Left colon (tissue), 2 donors: ENCODE measurements around the gene RPL13. TPM values are rescaled to one million over a fixed set of nuclear protein-coding genes. Genes with fewer than 3 reads are reported as not detected.
A peak's percentile ranks its signal among the peaks of the same experiment; 100 is the strongest.
"Not testable (repeated sequence)": the region's sequence is repeated elsewhere in the genome, so short reads cannot be mapped to it uniquely, and the experiment has no call there.

Experiments used
- ATAC-seq: fragments of 200-7000 bp; cut with Tn5 transposase; one replicate; pipeline ENCODE4 v1.9.1; 2020; ENCODE audit warnings: mild to moderate bottlenecking, moderate library complexity
- DNase-seq, 2 donors: peaks; one replicate each; pipeline ENCODE4 v3.0.0-alpha.2; 2020
- intact Hi-C, 2 donors: fragments of 100-400 bp; cut with DNase I in 1 of 2; cut with micrococcal nuclease in 1 of 2; formaldehyde crosslinking; loops; one replicate each; pipeline versions ENCODE4 v1.11.2 to v1.14.0; 2022; cut with DNase I, micrococcal nuclease
- total RNA-seq, 2 donors: library from RNA; stranded (reverse); fragmentation: NEBNext Ultra II Directional; extraction: Animal tissue kit (Norgen Biotek cat#: 25700); gene quantifications; one replicate each; pipeline ENCODE4 v1.2.1, GENCODE V29; 2021
- donor health status: DM: no; HTN: no; CAD: no.
- donor health status: DM: yes; HTN: yes; CAD: no.

Gene RPL13
- total RNA-seq, 2 donors from 2014 or later: 1,613 to 1,684 TPM

DNA sequence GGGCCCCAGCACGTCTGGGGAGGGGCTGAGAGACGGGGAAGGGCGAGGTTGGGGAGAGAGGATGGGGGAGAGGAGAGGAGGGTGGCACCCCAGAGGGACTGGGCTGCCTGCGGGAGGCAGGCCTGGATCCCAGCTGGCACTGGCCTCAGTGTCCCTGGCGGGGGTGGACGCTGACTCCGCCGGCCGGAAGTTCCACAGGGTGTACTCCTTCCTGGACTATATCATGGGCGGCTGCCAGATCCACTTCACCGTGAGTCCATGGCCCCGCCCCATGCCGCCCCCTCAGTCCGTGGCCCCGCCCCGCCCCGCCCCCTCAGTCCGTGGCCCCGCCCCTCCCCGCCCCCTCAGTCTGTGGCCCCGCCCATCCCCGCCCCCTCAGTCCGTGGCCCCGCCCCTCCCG lies 26.4 kb downstream of the RPL13 start:
- ATAC-seq (peak; percentile 58), DNase-seq (peak in 1 of 2 donors; percentile 59)
- intact Hi-C loops: no loop called here

DNA sequence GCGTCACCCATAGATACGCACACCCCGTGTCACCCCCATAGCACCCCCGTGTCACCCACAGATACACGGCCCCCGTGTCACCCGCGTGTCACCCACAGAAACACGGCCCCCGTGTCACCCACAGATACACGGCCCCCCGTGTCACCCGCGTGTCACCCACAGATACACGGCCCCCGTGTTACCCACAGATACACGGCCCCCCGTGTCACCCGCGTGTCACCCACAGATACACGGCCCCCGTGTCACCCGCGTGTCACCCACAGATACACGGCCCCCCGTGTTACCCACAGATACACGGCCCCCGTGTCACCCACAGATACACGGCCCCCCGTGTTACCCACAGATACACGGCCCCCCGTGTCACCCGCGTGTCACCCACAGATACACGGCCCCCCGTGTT lies 27.2 kb downstream of the RPL13 start:
- DNase-seq, intact Hi-C loops, ATAC-seq: not testable (repeated sequence)

DNA sequence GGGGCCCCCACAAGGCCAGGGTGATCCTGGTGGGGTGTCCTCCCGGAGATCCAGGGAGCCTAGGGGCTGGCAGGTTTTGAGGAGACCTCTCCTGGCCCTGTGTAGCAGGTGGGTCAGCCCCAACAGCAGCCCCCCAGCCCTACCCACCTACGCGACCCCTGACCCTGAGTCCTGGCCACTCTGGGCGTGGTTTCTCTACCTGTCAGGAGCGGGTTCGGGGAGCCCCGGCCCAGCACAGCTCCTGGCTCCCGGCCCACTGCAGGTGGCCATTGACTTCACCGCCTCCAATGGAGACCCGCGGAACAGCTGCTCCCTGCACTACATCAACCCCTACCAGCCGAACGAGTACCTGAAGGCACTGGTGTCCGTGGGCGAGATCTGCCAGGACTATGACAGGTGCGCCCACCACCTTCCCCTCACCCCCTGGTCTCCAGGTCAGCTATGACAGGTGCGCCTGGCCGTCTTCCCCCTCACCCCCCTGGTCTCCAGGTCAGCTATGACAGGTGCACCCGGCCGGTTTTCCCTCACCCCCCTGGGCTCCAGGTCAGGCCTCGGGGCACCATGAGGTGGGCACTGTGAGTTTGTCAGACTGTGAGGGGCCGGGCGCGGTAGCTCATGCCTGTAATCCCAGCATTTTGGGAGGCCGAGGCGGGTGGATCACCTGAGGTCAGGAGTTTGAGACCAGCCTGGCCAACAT lies 28.1 kb downstream of the RPL13 start:
- no peak for DNase-seq
- intact Hi-C loops: no loop called here
- ATAC-seq: no peak

DNA sequence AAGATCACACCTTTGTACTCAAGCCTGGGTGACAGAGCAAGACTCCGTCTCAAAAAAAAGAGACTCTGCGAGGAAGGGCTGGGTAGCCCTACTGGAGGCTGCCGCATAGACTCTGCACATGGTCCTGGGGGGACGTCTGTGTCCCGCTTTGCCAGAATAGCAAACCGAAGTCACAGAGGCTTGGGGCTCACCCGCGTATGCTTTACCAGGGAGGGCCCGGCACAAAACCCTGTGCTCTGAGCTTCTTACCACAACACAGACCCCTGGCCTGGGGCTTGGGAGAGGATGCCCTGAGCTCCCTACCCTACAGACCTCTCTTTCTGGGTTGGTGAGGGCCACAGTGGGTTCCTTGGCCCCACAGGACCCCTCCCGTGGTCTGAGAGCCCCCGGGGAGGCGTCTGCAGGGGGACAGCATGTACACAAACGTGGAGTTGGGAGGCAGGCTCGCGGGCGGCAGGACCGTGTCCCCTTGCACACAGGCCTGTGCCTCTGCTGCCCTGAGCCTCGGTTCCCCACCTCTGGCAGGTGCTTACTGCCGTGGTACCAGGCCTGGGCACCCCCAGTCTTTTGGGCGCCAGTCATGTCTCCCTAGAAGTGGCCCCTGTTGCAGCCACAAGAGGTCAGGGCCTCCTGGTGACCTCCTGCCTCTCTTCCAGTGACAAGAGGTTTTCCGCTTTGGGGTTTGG lies 28.9 kb downstream of the RPL13 start:
- DNase-seq (no peak), ATAC-seq (no peak)
- intact Hi-C loops: no loop called here

DNA sequence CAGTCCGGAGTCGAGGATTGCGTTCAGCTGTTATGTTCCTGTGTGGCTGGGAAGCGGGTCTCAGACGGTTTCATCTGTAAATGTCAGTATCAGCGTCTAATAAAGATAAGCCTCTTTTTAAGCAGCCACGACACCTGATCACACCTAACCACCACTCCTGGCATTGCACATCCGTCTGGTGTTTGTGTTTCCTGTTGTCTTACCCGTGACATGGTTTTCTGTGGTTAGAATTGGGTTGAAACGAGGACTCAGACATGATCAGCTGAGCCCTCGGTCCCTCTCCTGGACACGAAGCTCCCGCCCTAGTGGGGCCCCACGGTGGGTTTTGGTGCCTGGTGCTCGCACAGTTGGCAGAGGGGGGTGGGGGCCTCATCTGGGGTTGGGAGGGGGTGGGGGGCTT lies 33.4 kb downstream of the RPL13 start:
- intact Hi-C loops: no loop called here
- DNase-seq (no peak), ATAC-seq (no peak)

DNA sequence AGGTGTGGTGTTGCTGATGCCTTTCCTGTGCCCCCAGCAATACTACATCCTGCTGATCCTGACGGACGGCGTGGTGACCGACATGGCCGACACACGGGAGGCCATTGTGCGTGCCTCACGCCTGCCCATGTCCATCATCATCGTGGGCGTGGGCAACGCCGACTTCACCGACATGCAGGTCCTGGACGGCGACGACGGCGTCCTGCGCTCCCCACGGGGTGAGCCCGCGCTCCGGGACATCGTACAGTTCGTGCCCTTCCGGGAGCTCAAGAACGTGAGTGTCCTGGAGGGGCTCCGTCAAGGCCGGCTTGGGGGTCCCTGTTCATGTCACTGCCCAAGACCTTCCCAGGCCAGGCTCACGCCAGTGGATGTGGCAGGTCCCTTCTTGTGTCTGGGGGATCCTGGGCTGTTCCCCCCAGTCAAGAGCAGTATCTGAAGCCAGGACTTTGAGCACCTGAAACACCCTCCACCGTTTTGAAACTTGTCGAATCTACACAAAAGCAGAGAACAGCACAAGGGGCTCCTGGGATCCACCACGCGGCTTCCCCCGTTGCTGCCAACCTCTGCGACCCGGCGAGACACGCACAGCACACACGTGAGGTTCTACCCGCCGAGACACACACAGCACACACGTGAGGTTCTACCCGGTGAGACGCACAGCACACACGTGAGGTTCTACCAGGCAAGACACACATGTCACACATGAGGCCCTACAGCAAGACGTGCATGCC lies 35.0 kb downstream of the RPL13 start:
- intact Hi-C loops: no loop called here
- ATAC-seq (no peak), DNase-seq (no peak)

DNA sequence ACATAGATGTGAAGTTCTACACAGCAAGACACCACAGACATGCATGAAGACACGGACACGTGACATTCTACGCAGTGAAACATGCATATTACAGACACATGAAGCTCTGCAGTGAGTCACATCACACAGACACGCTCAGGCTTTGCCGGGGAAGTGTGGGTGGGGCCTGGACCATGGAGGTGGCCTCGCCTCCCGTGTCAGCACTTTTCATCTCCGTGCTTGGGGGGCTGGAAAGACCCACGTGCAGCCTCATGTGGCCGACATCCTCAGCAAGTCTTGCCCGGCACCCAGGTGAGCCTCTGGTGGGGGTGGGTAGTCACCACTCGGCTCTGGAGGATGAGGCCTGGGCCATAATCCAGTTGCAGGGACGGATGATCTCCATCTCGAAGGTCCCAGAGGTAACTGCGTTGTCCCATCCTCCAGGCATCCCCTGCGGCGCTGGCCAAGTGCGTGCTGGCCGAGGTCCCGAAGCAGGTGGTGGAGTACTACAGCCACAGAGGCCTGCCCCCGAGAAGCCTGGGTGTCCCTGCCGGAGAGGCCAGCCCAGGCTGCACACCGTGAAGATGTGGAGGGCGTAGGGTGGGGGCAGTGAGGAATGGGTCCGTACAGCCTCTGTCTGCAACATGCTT lies 35.7 kb downstream of the RPL13 start:
- ATAC-seq: no peak
- intact Hi-C loops: no loop called here
- DNase-seq: no peak

DNA sequence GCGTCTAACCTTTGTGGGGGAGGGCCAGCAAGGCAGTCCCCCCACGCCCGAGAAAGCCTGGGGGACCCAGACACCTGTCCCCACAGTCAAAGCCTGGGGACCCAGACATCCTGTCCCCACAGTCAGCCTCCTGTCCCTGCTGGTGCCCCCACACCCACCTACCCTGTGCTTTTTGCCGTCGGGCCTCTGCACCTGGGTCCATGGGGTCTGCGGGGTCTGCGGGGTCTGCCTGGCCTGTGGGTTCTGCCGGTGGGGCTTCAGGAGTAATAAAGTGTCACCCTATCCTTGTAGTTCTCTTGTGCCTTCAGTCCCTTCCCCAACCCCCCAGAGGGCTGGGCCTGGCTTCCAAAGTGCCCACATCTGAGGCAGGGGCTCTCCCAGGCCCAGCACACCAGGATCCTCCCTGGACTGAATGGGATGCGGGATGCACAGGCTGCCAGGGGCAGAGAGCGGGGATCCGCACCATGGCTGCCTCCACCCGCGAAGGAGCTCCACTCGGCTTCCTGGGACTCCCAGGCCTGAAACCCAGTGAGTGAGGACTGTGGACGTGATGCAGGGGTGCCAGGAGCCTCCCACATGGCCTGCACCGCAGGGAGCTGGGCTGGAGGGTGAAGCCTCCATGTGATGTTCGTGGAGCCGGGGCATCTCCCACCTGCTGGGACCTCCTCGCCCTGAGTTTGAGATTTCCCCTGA lies 36.6 kb downstream of the RPL13 start:
- no peak for ATAC-seq
- intact Hi-C loops: no loop called here

DNA sequence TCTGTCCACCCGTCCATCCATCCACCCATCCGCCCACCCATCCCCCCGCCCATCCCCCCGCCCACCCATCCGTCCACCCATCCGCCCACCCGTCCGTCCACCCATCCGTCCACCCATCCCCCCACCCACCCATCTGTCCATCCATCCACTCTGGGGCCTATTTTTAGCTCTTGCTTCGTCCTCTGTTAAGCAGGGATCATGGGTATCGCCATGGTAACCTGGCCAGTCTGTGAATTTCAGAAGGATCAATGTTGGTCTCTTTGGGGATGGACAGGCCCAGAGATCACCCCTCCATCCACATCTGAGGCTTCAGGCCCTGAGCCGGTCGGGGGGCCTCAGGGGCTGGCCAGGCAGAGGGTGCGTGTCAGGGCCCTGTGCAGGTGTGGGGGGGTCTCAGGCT lies 37.7 kb downstream of the RPL13 start:
- ATAC-seq (no peak), DNase-seq (no peak)
- intact Hi-C loops: no loop called here

More for the DNA sequence above, 36.6 kb downstream of the RPL13 start:
- DNase-seq: no peak

DNA sequence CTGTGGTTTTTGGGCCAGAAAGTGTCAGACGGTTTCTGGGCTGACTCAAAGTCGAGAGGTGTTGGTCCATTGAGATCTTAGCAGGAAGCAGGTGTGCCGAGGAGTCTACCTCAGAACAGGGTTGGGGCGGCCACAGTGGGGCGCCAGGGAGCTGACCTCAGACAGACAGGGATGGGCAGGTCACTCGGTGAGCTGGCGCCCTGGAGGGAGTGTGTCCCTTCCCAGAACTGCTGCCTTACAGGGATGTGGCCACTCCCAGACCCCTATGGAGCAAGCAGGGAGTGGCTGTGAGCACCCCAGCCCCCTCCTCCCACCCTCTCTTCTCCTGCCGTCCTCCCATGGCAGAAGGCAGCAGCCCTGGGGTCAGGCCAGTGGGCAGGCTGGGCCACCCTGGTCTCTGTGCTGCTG lies 39.0 kb downstream of the RPL13 start:
- intact Hi-C loops: no loop called here
- peak in 1 of 2 donors; percentile 66 for DNase-seq
- peak; percentile 86 for ATAC-seq

DNA sequence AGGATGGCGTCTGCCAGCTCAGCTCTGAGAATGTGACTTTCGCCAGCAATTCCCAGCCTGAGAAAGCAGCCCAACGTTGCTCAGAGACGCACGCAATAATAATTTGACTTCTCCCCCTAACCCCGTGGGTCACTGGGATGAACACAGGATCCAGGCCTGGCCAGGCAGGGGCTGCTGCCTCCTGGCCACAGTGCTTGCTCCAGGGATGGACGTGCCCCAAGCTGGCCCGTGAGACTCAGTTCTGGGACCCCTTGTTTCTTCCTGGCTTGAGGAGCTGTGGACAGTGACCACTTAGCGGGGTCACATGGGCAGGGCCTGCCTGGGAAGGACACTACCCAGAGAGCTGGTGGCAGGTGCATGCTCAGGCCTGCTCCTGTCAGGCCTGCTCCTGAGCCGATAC lies 39.4 kb downstream of the RPL13 start:
- no peak for ATAC-seq
- intact Hi-C loops: no loop called here
- DNase-seq: no peak

DNA sequence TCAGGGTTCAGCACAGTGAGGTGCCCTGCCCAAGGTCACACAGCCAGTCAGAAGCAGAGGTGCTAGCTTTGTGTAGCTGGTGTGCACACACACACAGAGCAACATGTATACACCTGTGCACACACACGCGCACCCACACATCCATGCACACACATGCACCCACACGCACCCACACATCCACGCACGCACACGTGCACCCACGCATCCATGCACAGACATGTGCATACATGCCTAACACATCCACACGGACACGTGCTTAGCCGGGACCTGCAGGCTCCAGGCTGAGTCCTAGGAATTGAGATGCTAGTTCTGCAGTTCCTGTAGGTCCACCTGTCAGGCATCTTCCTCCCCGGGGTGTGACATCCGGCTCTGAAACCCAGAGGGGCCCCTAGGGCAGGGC lies 39.9 kb downstream of the RPL13 start:
- ATAC-seq (peak; percentile 11), DNase-seq (no peak)
- intact Hi-C loops: no loop called here

DNA sequence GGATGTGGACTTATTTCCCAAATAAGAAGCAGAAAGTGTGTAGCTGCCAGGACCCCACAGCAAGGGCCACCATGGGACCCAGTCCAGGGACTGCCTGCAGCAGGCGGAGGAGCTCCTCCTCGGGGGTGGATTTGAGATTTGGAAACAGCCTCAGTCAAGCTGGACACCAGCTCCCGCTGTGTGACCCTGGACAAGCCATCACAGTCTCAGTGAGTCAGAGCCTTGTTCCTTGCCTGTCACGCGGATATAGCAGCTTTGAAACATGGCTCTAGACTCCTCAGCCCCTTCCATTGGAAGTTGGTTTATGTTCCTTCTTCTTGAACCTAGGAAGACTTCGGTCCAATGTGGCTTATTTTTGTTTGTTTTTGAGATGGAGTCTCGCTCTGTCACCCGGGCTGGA lies 40.5 kb downstream of the RPL13 start:
- DNase-seq (no peak), ATAC-seq (no peak)
- intact Hi-C loops: no loop called here

DNA sequence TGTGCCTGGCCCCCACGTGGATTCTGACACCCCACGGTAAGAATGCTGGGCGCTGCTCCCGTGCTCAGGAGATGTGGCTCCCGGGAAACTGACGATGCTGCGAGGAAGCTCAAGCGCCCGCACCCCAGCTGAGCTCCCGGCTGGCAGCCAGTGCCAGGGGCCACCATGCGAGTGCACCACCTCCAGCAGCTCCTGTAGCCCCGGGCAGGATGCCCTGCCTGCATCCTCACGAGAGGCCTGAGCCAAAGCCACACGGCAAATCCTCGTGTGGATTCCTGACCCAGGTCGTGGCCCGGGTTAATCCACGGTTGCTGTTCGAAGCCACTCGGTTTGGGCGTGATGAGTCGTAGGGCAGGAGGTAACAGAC lies 41.4 kb downstream of the RPL13 start:
- intact Hi-C loops: no loop called here
- DNase-seq: no peak
- ATAC-seq: no peak

DNA sequence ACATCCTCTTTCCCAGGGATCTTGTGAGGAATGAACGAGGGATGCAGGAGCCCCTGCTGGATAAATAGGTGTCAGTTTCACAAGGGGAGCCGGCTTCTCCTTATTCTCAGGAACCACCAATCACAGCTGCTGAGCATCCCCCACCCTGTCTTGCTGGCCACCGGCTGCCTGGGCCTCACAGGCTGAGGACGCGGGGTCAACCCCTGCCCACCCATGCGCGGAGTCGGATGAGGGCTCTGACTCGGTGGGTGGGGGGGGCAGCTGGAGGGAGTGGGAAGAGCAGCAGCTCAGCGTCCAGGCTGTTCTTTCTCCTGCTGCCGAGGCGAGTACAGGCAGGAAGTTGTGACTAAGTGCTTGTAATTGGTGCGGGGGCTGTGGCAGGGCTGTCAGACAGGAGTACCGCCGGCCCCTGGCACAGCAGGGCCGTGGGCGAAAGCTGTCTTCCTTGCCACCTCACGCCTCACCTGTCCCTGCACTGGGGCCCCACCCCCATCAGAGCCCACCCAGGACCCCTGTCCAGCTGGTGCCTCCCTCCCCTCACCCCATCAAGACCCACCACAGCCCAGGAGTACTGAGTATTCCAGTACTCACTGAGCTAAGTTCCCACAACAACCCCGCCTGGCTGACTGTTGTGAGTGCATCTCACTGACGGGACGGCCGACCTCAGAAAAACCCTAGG lies 41.9 kb downstream of the RPL13 start:
- intact Hi-C loops: no loop called here
- DNase-seq (no peak), ATAC-seq (peak; percentile 33)

DNA sequence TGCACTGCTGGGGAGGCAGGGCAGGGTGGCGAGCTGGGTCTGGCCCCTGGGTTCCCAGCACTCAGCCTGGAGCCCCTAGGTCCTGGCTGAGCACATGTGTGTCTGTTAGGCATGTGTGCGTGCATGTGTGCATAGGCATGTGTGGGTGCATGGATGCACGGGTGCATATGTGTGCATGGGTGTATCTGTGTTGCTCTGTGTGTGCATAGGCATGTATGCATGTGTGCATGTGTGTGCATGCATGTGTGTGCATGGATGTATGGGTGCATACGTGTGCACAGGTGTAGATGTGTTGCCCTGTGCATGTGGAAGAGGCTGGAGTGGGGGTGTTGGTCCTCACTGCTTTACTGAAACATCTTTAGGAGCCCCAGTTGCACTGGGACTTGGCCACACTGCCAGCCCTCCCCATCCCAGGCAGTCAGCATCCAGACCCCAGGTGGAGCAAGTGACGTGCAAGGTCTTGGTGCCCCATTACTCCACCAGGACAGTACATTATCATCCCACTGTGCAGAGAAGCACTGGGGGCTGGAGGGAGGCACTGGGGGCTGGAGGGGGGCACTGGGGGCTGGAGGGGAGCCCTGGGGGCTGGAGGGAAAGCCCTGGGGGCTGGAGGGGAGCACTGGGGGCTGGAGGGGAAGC lies 42.6 kb downstream of the RPL13 start:
- peak; percentile 13 for ATAC-seq

DNA sequence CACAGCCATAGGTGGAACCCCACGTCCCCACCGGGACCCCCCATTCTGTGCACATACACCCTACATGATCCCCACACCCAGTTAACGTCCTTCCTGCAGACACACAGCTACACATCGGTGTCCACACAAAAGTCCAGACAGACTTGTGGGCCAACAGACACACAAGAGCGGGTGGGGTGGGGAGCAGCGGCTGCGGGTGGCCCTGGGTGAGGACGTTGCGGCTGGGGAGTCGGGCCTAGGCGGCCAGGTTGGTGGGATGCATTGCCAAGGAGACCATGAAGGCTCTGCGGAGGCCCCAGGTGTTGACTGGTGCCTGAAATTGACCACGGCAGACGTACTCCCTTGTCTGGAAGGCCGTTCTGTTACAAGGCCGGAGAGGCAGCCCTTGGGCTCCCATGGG lies 44.3 kb downstream of the RPL13 start:
- no peak for ATAC-seq
- no peak for DNase-seq
- intact Hi-C loops: no loop called here

More for the DNA sequence above, 42.6 kb downstream of the RPL13 start:
- no peak for DNase-seq
- intact Hi-C loops: no loop called here
